Mesendoderm (in vitro differentiated cells): ENCODE results near the gene AAR2.

Experiments
- DNase-seq: peaks from one replicate; pipeline ENCODE4 v3.0.0; 2013
- H2AK5ac ChIP-seq: 2 replicates; pipeline ENCODE4 v1.6.1; 2013; ENCODE audit warnings: low read length, inconsistent platforms
- H2BK120ac ChIP-seq: 2 replicates; pipeline ENCODE4 v1.6.1; 2013; ENCODE audit warnings: low read depth, mild to moderate bottlenecking, low read length, moderate library complexity, mixed read lengths
- H2BK15ac ChIP-seq: replicated peaks from 2 replicates; pipeline ENCODE4 v1.6.1; 2013; ENCODE audit warnings: low read depth, mild to moderate bottlenecking, moderate library complexity
- H2BK5ac ChIP-seq: 2 replicates; pipeline ENCODE4 v1.6.1; 2013; ENCODE audit warnings: low read length, inconsistent platforms
- H3K18ac ChIP-seq: 2 replicates; pipeline ENCODE4 v1.6.1; 2013; ENCODE audit warnings: mild to moderate bottlenecking, low read length, mixed read lengths
- H3K23ac ChIP-seq: one replicate; pipeline ENCODE4 v1.6.1; 2013; ENCODE audit warnings: low read length
- H3K27ac ChIP-seq: 2 replicates; pipeline ENCODE4 v1.5.1; 2013; ENCODE audit warnings: low read depth, mild to moderate bottlenecking, inconsistent platforms, low read length, moderate library complexity
- H3K27me3 ChIP-seq: 2 replicates; pipeline ENCODE4 v1.6.1; 2013; ENCODE audit warnings: low read length, control low read depth, mild to moderate bottlenecking, inconsistent platforms; ENCODE audit not compliant: insufficient read depth, poor library complexity
- H3K36me3 ChIP-seq: 2 replicates; pipeline ENCODE4 v1.6.1; 2013; ENCODE audit warnings: low read length, inconsistent platforms; ENCODE audit not compliant: control insufficient read depth, insufficient read depth
- H3K4ac ChIP-seq: one replicate; pipeline ENCODE4 v1.6.1; 2013; ENCODE audit warnings: low read depth, mild to moderate bottlenecking, low read length, moderate library complexity
- H3K4me1 ChIP-seq: 2 replicates; pipeline ENCODE4 v1.6.1; 2013; ENCODE audit warnings: low read depth, low read length, inconsistent platforms; ENCODE audit not compliant: control insufficient read depth
- H3K4me2 ChIP-seq: 2 replicates; pipeline ENCODE4 v1.6.1; 2013; ENCODE audit warnings: low read length
- H3K4me3 ChIP-seq: 2 replicates; pipeline ENCODE4 v1.5.1; 2013; ENCODE audit warnings: mild to moderate bottlenecking, low read length
- H3K56ac ChIP-seq: one replicate; pipeline ENCODE4 v1.6.1; 2013; ENCODE audit warnings: low read length
- H3K79me1 ChIP-seq: 2 replicates; pipeline ENCODE4 v1.6.1; 2013; ENCODE audit warnings: low read length, inconsistent platforms
- H3K79me2 ChIP-seq: 2 replicates; pipeline ENCODE4 v1.6.1; 2013; ENCODE audit warnings: mild to moderate bottlenecking, low read length; ENCODE audit not compliant: control insufficient read depth, insufficient read depth
- H3K9ac ChIP-seq: 2 replicates; pipeline ENCODE4 v1.6.1; 2013; ENCODE audit warnings: low read length, inconsistent platforms
- H4K5ac ChIP-seq: one replicate; pipeline ENCODE4 v1.6.1; 2013; ENCODE audit warnings: low read length
- H4K8ac ChIP-seq: one replicate; pipeline ENCODE4 v1.6.1; 2013; ENCODE audit warnings: low read depth, mild to moderate bottlenecking, control low read depth, low read length, moderate library complexity
- WGBS: extraction: QIAGEN DNeasy Blood & Tissue Kit; methylation state at CpG from one replicate; pipeline ENCODE4 v1.1.7; 2013; ENCODE audit warnings: low lambda C conversion rate, missing lambda C conversion rate; ENCODE audit not compliant: insufficient coverage; ENCODE audit errors: extremely low coverage; 5-methylcytosine and 5-hydroxymethylcytosine counted together

AAR2 gene

DNA sequence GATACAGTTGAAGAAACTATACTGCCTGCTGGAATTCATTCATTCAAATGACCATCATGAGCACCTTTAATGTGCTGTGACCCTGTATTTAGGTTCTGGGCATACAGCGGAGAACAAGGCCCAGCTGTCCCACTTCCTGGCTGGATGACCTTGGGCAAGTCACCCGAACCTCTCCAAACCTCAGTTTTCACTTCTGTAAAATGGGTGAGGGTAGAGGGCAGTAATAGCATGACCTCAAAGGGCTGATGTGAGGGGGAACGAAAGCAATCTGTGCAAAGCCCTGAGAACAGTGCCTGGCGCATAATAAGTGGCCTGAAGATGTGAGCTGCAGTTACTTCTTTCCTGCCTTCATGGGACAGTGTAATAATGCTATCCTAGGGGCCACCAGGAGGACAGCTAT, 20.5 kb upstream of the AAR2 start:
- Histone ChIP-seq H2BK15ac (no peak overlapping the region), H4K8ac (no peak overlapping the region), H3K56ac (no peak overlapping the region), H2BK120ac (no peak overlapping the region), H3K27ac (no peak overlapping the region), H3K23ac (no peak overlapping the region), H3K4ac (no peak overlapping the region), H3K79me1 (no peaks in the 10 kb centered on the region), H4K5ac (no peak overlapping the region), H3K4me1 (no peaks in the 10 kb centered on the region), H3K4me3 (no peak overlapping the region), H3K4me2 (no peak overlapping the region), H3K9ac (no peak overlapping the region), H3K27me3 (no peaks in the 10 kb centered on the region), H3K18ac (no peak overlapping the region), H3K36me3 (no peaks in the 10 kb centered on the region), H2BK5ac (no peak overlapping the region), H3K79me2 (no peaks in the 10 kb centered on the region), H2AK5ac (no peak overlapping the region)
- no peak for DNase-seq
- WGBS, result no CpG with 5 or more reads among the region's 4 CpGs

GRCh38 chr20:36216314-36217025, 19.8 kb upstream of the AAR2 start:
- no peak overlapping the region for H3K56ac ChIP-seq

GRCh38 chr20:36217226-36217625, 19.1 kb upstream of the AAR2 start:
- H4K5ac ChIP-seq, result no peak overlapping the region
- H3K79me2 ChIP-seq, result no peaks in the 10 kb centered on the region
- H2BK15ac ChIP-seq, result no peak overlapping the region
- no peak overlapping the region for H3K4me3 ChIP-seq
- no CpG with 5 or more reads among the region's 4 CpGs for WGBS
- no peak overlapping the region for H3K56ac ChIP-seq
- no peak overlapping the region for H3K18ac ChIP-seq
- H3K4me1 ChIP-seq, result no peaks in the 10 kb centered on the region
- no peak overlapping the region for H4K8ac ChIP-seq
- no peaks in the 10 kb centered on the region for H3K36me3 ChIP-seq
- H3K27ac ChIP-seq, result no peak overlapping the region
- no peak overlapping the region for H3K9ac ChIP-seq
- H3K4me2 ChIP-seq, result no peak overlapping the region
- no peaks in the 10 kb centered on the region for H3K79me1 ChIP-seq
- no peak overlapping the region for H3K4ac ChIP-seq
- no peak overlapping the region for H3K23ac ChIP-seq
- peak; percentile 90 for DNase-seq
- no peaks in the 10 kb centered on the region for H3K27me3 ChIP-seq
- no peak overlapping the region for H2BK120ac ChIP-seq
- no peak overlapping the region for H2AK5ac ChIP-seq
- H2BK5ac ChIP-seq, result no peak overlapping the region

More at GRCh38 chr20:36216314-36217025, 19.8 kb upstream of the AAR2 start:
- Histone ChIP-seq H3K27me3 (no peaks in the 10 kb centered on the region), H2BK5ac (no peak overlapping the region), H3K27ac (no peak overlapping the region), H2BK120ac (no peak overlapping the region), H3K4me3 (no peak overlapping the region), H4K5ac (no peak overlapping the region), H3K36me3 (no peaks in the 10 kb centered on the region), H3K4me2 (no peak overlapping the region), H3K4ac (no peak overlapping the region), H3K9ac (no peak overlapping the region), H3K23ac (no peak overlapping the region), H3K18ac (no peak overlapping the region), H3K4me1 (no peaks in the 10 kb centered on the region), H3K79me1 (no peaks in the 10 kb centered on the region), H3K79me2 (no peaks in the 10 kb centered on the region), H2AK5ac (no peak overlapping the region), H4K8ac (no peak overlapping the region), H2BK15ac (no peak overlapping the region)
- no peak for DNase-seq
- WGBS, result no CpG with 5 or more reads among the region's 7 CpGs

GRCh38 chr20:36218380-36219064, 17.8 kb upstream of the AAR2 start:
- no peaks in the 10 kb centered on the region for H3K36me3 ChIP-seq
- WGBS, result no CpG with 5 or more reads among the region's 16 CpGs

GRCh38 chr20:36219671-36220220, 16.5 kb upstream of the AAR2 start:
- H3K4ac ChIP-seq, result no peak overlapping the region
- no peak overlapping the region for H2AK5ac ChIP-seq
- no peak overlapping the region for H3K27ac ChIP-seq
- H3K79me2 ChIP-seq, result no peaks in the 10 kb centered on the region
- no peak overlapping the region for H3K23ac ChIP-seq
- H2BK15ac ChIP-seq, result no peak overlapping the region
- no peak overlapping the region for H3K56ac ChIP-seq
- no peaks in the 10 kb centered on the region for H3K4me1 ChIP-seq
- no peak overlapping the region for H4K5ac ChIP-seq
- H3K79me1 ChIP-seq, result no peaks in the 10 kb centered on the region
- no CpG with 5 or more reads among the region's 17 CpGs for WGBS
- no peak overlapping the region for H4K8ac ChIP-seq
- no peaks in the 10 kb centered on the region for H3K36me3 ChIP-seq
- no peak overlapping the region for H3K18ac ChIP-seq
- H2BK120ac ChIP-seq, result no peak overlapping the region
- H3K9ac ChIP-seq, result no peak overlapping the region
- H2BK5ac ChIP-seq, result no peak overlapping the region
- no peaks in the 10 kb centered on the region for H3K27me3 ChIP-seq
- DNase-seq, result no peak
- no peak overlapping the region for H3K4me3 ChIP-seq
- H3K4me2 ChIP-seq, result no peak overlapping the region

More at GRCh38 chr20:36218380-36219064, 17.8 kb upstream of the AAR2 start:
- Histone ChIP-seq H2BK15ac (no peak overlapping the region), H4K5ac (no peak overlapping the region), H2AK5ac (no peak overlapping the region), H3K9ac (no peak overlapping the region), H2BK120ac (no peak overlapping the region), H4K8ac (no peak overlapping the region), H3K79me2 (no peaks in the 10 kb centered on the region), H3K56ac (no peak overlapping the region), H3K4me1 (no peaks in the 10 kb centered on the region), H3K4me2 (no peak overlapping the region), H3K4ac (no peak overlapping the region), H3K27me3 (no peaks in the 10 kb centered on the region), H2BK5ac (no peak overlapping the region), H3K4me3 (no peak overlapping the region), H3K79me1 (no peaks in the 10 kb centered on the region), H3K23ac (no peak overlapping the region), H3K27ac (no peak overlapping the region), H3K18ac (no peak overlapping the region)
- no peak for DNase-seq
